Measurements from ENCODE around the gene RAB11FIP4. TPM values are rescaled to one million over a fixed set of nuclear protein-coding genes. Genes with fewer than 3 reads are reported as not detected.

Gene RAB11FIP4
- total and polyA plus RNA-seq, 2 of the 13 experiments (the other 11 are each of a cell fraction or from before 2014, with no cell fraction given): 28.0 to 89.3 TPM

- TF ChIP-seq AKNA (CRISPR knock-in tag; IDR thresholded peaks at IDR 0.05; ENCODE audit: borderline replicate concordance) (no peak), ZFP36L1 (CRISPR knock-in tag; IDR thresholded peaks at IDR 0.05) (peak; percentile 19; the same call in 1 of the 2 replicates), BCL6 (CRISPR knock-in tag; IDR thresholded peaks at IDR 0.05) (peak; percentile 91), ZBTB7B (CRISPR knock-in tag; IDR thresholded peaks at IDR 0.05) (peak; percentile 78), ZNF724P (CRISPR knock-in tag; IDR thresholded peaks at IDR 0.05; ENCODE audit: borderline replicate concordance) (no peak), FOXA3 (CRISPR knock-in tag; IDR thresholded peaks at IDR 0.05) (peak; percentile 97), TOE1 (CRISPR knock-in tag; IDR thresholded peaks at IDR 0.05) (no peak), ZNF138 (CRISPR knock-in tag; IDR thresholded peaks at IDR 0.05; ENCODE audit: low read depth) (no peak), TFDP1 (CRISPR knock-in tag; IDR thresholded peaks at IDR 0.05; ENCODE audit: borderline replicate concordance) (no peak), KIAA2018 (CRISPR knock-in tag; IDR thresholded peaks at IDR 0.05; ENCODE audit: borderline replicate concordance) (no peak), POLR2G (IDR thresholded peaks at IDR 0.05; ENCODE audit: low read depth, low read length) (no peak), MBNL3 (CRISPR knock-in tag; conservative IDR thresholded peaks at IDR 0.05) (no peak), ZNF546 (CRISPR knock-in tag; conservative IDR thresholded peaks at IDR 0.05) (no peak), ZNF616 (CRISPR knock-in tag; IDR thresholded peaks at IDR 0.05; ENCODE audit: low read depth) (no peak), SPEN (CRISPR knock-in tag; IDR thresholded peaks at IDR 0.05; ENCODE audit: low read depth) (peak; percentile 52; the same call in 1 of the 2 replicates)
Observed at GRCh38 chr17:31475378-31476162, 84.1 kb downstream of the RAB11FIP4 start (continued).

Measured in HepG2 (cell line).